Activated naive CD4-positive, alpha-beta T cell treated with anti-CD3 and anti-CD28 coated beads, Interleukin-2, amount 50 U/mL, for 24 hours (primary cell): Measurements from ENCODE around the gene TCAP.
A peak's percentile ranks its signal among the peaks of the same experiment; 100 is the strongest.

Experiments
- H3K27ac Mint-ChIP-seq: one replicate; pipeline ENCODE4 v1.8.0; 2021; ENCODE audit warnings: mild to moderate bottlenecking, mixed read lengths
- H3K27me3 Mint-ChIP-seq: one replicate; pipeline ENCODE4 v1.8.0; 2021; ENCODE audit warnings: mixed read lengths
- H3K36me3 Mint-ChIP-seq: one replicate; pipeline ENCODE4 v1.8.0; 2021; ENCODE audit warnings: mixed read lengths
- H3K4me1 Mint-ChIP-seq: one replicate; pipeline ENCODE4 v1.8.0; 2021; ENCODE audit warnings: mixed read lengths
- H3K4me3 Mint-ChIP-seq: one replicate; pipeline ENCODE4 v1.8.0; 2021; ENCODE audit warnings: mild to moderate bottlenecking, mixed read lengths
- H3K9me3 Mint-ChIP-seq: one replicate; pipeline ENCODE4 v1.8.0; 2021; ENCODE audit warnings: mixed read lengths

The TCAP gene, protein sequence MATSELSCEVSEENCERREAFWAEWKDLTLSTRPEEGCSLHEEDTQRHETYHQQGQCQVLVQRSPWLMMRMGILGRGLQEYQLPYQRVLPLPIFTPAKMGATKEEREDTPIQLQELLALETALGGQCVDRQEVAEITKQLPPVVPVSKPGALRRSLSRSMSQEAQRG

DNA sequence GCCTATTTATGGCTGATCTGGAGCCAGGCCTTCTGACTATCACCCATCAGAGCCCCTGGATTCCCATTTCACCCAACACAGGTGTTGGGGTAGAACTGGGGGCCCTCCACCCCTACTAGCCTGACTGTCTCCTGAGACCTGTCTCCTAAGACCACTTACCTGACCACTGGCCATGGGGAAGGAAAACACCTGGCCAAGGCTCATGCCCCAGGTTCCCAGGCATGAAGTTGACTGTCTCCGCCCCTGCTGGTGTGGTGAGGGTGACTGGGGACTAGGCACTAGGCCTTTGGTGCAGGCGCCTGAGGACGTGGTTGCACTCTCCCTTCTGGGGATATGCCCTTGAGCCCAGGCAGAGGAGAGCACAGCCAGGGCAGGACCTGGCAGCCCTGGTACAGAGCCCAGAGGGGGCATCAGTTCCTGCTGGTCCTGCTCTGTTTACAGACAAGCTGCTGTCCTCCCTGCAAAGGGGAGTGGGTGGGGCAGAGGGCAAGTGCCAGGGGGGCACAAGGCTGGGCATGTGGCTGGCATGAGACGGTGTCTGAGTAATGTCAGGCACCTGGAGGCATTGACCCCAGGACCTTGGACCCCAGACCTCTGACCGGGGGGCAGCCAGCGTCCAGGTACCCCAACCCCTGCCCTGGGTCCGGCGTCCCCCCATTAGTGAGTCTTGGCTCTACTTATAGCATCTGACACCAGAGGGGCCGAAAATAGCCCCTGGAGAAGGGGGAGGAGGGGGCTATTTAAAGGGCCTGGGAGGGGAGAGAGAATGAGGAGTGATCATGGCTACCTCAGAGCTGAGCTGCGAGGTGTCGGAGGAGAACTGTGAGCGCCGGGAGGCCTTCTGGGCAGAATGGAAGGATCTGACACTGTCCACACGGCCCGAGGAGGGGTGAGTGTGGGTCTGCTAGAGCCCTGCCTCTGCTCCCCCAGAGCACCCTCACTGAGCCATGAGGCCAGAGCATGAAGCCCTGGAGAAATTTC, at the start of gene TCAP:
TSS of gene TCAP (plus strand) at position 769 of the 981 bp plus-strand sequence. CDS start at position 780, 11 bp downstream.
- Mint-ChIP-seq H3K27ac (peak within 1 kb of the TSS; percentile 62), H3K4me1 (peaks cover 13% of the 10 kb centered on the region), H3K27me3 (peaks cover 8% of the 10 kb centered on the region), H3K36me3 (peaks cover 7% of the 10 kb centered on the region), H3K9me3 (no peaks in the 10 kb centered on the region), H3K4me3 (no peak within 1 kb of the TSS)

DNA sequence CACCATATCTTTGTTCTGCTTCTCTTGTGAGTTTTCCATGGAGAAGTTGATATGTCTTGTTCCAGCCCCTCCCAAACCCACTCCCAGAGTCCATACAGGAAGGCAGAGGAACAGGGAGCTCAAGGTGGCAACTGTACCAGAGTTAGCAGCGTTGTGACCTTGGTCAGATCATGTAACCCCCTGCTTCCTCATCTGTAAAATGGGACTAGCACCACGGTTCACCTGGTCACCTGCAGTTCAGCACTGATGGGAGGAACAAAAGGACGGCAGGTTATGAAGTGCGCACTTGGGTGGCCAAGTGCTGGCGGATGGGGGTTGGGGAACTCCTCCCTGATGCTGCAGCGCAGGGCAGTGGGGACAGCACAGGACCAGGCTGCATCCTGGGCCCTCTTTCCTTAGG, 49.7 kb upstream of the TCAP start:
- no peaks in the 10 kb centered on the region for H3K36me3 Mint-ChIP-seq
- no peak overlapping the region for H3K4me3 Mint-ChIP-seq
- no peak overlapping the region for H3K27ac Mint-ChIP-seq
- no peaks in the 10 kb centered on the region for H3K4me1 Mint-ChIP-seq
- peaks cover 9% of the 10 kb centered on the region for H3K27me3 Mint-ChIP-seq
- no peaks in the 10 kb centered on the region for H3K9me3 Mint-ChIP-seq

DNA sequence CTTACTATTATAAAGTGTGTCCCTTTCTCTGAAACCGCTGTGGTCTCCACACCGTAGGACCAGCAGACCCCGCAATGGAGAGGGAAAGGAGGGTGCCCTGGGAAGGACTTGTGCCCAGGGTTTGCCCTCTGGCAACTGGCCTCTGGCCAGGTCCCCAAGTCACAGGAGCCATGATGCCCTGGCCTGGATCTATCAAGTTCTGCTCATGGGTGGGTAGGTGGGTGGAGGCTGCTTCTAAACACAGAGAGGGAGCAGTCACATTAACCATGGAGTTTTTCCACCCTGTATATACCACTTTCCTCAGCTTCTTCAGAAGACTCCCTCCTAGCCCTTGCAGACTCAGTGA, 48.1 kb upstream of the TCAP start:
- Mint-ChIP-seq H3K9me3 (no peaks in the 10 kb centered on the region), H3K27ac (no peak overlapping the region), H3K4me3 (peak overlapping the region; percentile 66), H3K4me1 (peaks cover 4% of the 10 kb centered on the region), H3K36me3 (no peaks in the 10 kb centered on the region), H3K27me3 (peaks cover 5% of the 10 kb centered on the region)

DNA sequence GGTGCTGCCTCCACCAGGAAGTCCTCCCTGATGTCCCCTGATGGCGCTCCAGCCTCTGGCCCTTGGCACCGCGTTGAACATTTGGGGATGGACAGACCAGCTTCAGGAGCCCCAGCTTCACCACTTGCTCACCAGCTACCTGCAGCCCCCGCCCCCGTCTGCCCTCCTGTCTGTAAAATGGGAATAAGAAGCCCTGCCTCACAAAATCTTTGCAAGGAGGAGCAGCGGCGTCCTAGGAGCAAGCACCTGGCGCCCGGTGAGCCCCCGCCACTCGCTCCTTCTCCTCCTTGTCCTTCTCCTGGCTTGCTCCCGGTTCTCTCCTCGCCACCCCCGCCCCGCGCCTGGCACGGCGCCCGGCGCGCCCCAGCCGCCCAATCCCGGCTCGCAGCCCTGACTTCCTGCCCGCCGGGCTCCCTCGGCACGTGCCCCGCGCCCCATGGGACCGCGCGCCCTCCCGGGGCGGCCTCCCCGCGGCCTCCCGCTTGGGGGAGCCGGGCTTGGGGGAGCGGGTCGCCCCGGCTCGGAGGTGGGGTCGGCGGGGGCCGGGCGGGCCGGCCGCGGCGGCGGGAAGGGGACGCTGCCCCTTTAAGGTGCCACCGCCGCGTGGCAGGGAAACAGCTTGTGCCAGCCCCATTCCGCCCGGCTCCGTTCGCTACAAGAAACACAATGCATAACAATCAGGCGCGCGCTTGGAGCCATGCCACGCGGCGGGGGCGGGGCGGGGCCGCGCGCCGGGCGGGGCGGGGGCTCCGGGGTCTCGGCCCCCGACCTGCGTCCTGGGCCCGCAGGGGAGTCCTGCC, 47.5 kb upstream of the TCAP start:
- H3K27ac Mint-ChIP-seq: no peak overlapping the region

DNA sequence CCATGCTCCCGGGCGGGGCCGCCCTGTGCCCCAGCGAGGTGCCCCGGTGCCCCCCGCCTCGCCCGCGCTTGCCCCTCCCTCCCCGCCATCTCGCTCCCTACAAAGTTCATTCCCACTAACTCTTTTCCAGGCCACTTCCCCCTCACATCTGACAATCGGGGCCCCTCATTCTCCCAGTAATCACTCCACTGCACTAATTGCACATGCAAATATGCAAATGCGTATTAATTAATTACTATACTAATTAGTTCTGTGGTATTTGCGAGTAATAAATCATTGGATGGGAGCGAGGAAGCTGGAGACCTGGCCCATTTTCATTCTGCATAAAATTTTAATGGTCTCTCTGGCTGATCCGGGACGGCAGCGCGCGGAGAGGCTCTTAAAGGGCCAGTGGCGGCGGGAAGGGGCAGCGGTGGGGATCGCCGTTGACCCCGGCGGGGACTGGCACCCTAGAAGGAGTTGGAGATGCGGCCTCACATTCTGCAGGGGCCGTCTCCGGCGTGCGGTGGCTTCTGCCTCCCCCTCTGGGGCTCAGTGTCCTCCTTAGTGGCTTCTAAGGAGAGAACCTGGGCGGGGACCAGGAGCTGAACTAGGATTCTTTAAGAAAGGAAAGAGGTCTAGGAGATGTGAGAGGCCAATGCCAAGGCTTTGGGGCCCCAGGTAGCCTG, 46.8 kb upstream of the TCAP start:
- H3K27ac Mint-ChIP-seq: peak overlapping the region; percentile 84
- no peaks in the 10 kb centered on the region for H3K9me3 Mint-ChIP-seq
- H3K4me1 Mint-ChIP-seq: peaks cover 11% of the 10 kb centered on the region
- no peaks in the 10 kb centered on the region for H3K36me3 Mint-ChIP-seq
- peak overlapping the region; percentile 82 for H3K4me3 Mint-ChIP-seq
- H3K27me3 Mint-ChIP-seq: no peaks in the 10 kb centered on the region

More for the DNA sequence above, 47.5 kb upstream of the TCAP start:
- Mint-ChIP-seq H3K27me3 (peaks cover 5% of the 10 kb centered on the region), H3K9me3 (no peaks in the 10 kb centered on the region), H3K4me1 (peaks cover 9% of the 10 kb centered on the region), H3K36me3 (no peaks in the 10 kb centered on the region), H3K4me3 (peak overlapping the region; percentile 82)

DNA sequence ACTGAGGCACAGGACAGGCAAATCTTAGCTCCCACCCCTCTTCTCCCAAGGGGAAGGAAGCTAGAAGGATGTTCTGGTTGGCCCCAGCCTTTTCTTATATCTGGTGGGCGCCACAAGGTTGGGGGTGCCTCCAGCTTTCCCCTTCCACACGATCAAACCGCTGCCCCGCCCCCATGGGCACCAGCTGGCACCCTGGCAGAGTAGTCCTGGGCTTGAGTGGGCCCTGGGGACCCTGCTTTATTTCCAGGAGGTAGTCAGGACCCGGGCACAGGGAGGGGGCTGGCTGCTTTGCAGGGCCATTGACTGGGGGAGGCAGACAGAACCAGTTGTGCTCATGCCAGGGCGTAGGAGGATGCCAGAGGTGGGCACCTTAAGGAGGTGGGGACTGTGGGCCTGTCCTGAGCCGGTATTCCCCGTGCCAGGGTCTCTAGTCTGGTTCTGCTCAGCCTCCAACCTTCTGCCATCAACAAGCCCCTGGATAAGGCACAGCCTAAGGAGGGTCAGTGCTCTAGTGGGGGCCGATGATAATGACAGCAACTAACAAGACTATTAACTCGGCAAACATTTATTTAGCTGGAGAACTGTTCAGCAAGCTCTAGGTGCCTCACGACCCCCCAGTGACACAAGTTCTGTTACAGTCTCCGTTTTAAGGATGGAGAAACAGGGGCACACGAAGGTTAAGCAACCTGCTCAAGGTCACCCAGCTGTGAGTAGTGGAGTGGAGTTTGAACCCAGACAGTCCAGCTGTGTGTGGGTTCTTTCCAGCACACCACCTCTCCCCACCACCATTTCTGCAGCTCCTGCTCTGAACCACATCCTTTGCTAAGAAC, 46.0 kb upstream of the TCAP start:
- Mint-ChIP-seq H3K27me3 (no peaks in the 10 kb centered on the region), H3K4me1 (peaks cover 17% of the 10 kb centered on the region), H3K4me3 (no peak overlapping the region), H3K27ac (peak overlapping the region; percentile 0), H3K36me3 (no peaks in the 10 kb centered on the region), H3K9me3 (no peaks in the 10 kb centered on the region)

DNA sequence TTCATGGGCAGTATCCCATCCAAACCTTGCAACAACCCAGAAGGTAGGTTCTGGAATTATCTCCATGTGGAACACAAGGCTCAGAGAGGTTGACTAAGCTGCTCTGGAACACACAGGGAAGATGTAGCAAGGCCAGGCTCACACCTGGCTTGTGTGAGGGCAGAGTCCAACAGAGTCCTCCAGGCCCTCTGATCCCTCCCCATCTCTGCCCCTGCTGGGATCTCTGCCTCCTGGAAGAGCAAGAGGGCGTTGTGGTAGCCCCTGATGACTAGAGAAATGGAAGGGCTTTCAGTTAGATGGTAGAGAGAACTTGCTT, 45.4 kb upstream of the TCAP start:
- peaks cover 17% of the 10 kb centered on the region for H3K4me1 Mint-ChIP-seq
- H3K27ac Mint-ChIP-seq: peak overlapping the region; percentile 0
- no peaks in the 10 kb centered on the region for H3K9me3 Mint-ChIP-seq
- H3K36me3 Mint-ChIP-seq: no peaks in the 10 kb centered on the region
- H3K4me3 Mint-ChIP-seq: no peak overlapping the region
- H3K27me3 Mint-ChIP-seq: peaks cover 1% of the 10 kb centered on the region

DNA sequence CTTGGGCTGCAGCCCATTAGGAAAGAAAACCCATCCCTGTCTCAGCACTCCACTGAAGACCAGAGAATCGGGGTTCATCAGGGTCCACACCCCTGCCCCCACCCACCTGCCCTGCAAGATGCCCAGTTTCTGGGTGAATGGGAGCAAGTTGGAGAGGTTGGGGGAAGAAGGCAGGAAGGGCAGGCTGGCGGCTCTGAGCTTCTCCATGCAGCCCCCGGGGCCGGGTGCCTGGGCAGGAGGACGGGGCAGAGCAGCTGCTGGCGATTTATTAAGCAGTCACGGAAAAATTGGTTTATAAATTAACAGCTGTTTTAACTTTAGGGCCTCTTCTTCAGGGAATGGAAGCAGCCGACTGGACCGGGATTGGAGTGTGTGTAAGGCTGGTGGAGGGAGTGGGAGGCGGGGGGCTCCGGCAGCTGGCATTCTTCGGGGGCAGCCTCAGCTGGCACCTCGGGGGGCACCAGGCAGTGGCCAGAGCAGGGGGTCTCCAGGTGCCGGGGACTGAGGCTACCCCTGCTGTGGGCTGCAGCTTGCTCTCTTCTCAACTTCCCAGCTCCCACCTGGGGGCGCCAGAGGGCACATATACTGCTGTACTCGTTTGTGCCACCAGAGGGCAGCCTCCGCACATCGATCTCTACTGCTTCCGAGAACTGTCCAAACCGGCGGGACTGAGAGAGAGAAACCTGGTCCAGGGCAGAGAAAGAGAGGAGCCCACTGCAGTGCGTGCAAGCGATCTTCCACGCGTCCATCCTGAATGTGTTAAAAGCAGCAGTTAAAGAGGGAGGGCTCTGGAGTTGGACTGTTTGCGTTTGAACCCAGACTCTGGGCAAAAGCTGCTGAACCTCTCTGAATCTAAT, 43.4 kb upstream of the TCAP start:
- peaks cover 9% of the 10 kb centered on the region for H3K27me3 Mint-ChIP-seq

DNA sequence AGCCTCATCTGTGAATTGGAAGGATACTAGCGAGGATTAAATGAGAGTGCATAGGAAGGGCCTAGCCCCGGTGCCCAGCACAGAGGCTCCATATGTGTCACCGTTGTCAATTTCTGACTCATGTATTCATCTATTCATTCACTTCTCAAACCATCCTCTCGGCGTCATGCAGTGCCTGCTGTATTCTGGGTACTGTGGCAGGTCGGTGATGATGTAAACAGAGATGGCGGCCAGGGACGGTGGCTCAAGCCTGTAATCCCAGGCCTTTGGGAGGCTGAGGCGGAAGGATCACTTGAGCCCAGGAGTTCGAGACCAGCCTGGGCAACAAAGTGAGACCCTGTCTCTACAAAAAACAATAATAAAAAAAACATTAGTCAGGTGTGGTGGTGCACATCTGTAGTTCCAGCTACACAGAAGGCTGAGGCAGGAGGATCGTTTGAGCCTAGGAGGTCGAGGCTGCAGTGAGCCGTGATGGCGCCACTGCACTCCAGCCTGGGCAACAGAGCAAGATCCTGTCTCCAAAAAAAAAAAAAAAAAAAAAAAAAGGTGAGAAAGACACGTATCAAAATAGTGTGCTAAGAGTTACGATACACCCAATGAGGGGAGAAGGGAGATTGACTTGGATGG, 42.7 kb upstream of the TCAP start:
- peak overlapping the region; percentile 66 for H3K27ac Mint-ChIP-seq
- peak overlapping the region; percentile 51 for H3K4me3 Mint-ChIP-seq
- H3K27me3 Mint-ChIP-seq: peaks cover 11% of the 10 kb centered on the region
- no peaks in the 10 kb centered on the region for H3K9me3 Mint-ChIP-seq
- no peaks in the 10 kb centered on the region for H3K36me3 Mint-ChIP-seq
- peaks cover 22% of the 10 kb centered on the region for H3K4me1 Mint-ChIP-seq

More for the DNA sequence above, 43.4 kb upstream of the TCAP start:
- Mint-ChIP-seq H3K9me3 (no peaks in the 10 kb centered on the region), H3K4me3 (peak overlapping the region; percentile 51), H3K27ac (peak overlapping the region; percentile 66), H3K36me3 (no peaks in the 10 kb centered on the region), H3K4me1 (peaks cover 22% of the 10 kb centered on the region)

DNA sequence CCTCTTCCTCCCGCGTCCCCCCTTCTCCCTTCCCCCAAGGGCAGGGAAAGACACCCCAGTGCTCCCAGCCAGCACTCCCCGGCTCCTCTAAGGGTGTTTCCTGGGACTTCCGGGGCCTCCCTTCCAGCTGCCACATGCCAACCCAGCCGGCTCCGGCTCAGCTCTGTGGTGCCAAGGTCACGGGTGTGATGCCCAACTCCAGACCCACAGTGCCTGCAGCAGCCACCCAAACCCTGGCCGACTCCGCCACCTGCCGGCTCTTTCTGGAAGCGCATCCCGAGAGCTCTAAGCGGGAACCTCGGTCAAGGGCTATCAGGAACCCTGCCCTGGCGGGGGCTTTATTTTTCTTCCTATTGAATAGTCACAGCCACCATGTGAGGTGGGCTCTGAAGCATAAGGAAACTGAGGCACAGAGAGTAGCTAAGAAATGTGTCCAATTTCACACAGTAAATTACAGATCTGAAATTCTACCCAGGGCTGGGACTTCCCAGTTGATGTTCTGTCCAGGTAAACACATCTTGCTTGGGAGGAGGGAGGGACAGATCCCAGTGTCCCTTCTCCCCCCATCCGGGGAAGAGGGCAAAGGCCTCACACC, 41.7 kb upstream of the TCAP start:
- Mint-ChIP-seq H3K36me3 (no peaks in the 10 kb centered on the region), H3K9me3 (no peaks in the 10 kb centered on the region), H3K4me3 (no peak overlapping the region), H3K4me1 (peaks cover 22% of the 10 kb centered on the region), H3K27me3 (peaks cover 15% of the 10 kb centered on the region), H3K27ac (no peak overlapping the region)

DNA sequence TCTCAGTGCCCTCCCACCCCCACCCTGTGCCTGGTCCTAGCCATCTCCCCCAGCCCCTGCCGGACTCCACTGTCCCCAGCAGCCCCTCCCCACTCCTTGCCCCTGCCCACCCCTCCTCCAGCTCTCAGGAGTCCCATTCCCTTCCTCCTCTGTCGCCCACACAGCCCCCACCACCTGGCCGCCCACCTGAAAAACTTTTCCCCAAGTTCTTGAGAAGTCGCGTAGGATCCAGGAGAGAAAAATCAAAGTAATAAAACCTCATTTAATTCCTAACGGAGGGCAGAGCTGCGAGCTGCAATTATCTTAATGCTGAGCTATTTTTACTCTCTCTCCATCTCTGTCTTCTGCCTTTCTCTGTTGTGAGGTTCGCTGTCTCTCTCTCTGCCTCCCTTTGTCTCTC, 40.8 kb upstream of the TCAP start:
- H3K27me3 Mint-ChIP-seq: peaks cover 18% of the 10 kb centered on the region
- H3K27ac Mint-ChIP-seq: peak overlapping the region; percentile 26
- H3K36me3 Mint-ChIP-seq: no peaks in the 10 kb centered on the region
- H3K4me3 Mint-ChIP-seq: no peak overlapping the region
- peaks cover 22% of the 10 kb centered on the region for H3K4me1 Mint-ChIP-seq
- H3K9me3 Mint-ChIP-seq: no peaks in the 10 kb centered on the region

DNA sequence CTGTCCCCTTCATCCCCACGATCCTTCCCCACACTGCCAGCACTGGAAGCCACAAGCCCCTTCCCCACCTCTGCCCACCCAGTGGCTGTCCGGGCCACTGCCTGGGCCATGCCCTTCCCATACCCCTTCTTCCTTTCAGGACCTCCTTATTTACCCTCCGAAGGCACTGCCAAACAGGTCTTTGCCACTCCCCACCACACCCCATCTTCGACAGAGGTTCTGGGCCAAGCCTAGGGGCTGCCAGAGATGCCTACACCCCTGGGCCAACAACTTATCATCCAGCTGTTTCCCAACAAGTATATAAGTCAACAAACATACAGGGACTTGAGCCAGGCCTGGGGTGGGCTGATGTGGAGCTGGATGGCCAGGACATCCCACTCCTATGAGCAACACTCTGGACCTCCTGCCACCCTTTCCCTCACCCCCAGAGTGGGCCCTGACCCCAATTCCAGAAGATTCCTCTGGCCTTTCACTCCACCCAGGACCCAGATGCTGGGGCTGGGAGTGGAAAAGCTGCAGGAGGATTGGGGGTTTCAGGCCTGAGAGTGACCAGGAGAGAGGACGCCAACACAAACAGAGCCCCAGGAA, 39.9 kb upstream of the TCAP start:
- Mint-ChIP-seq H3K4me3 (no peak overlapping the region), H3K4me1 (peaks cover 22% of the 10 kb centered on the region), H3K36me3 (no peaks in the 10 kb centered on the region), H3K27ac (peak overlapping the region; percentile 74), H3K27me3 (peaks cover 18% of the 10 kb centered on the region), H3K9me3 (no peaks in the 10 kb centered on the region)
